SU-DHL-6 (cell line): Measurements from ENCODE around the gene PDE4C.

Experiments
- H2AFZ ChIP-seq: fragments of 200-600 bp; sonication (generic); 2 replicates; pipeline ENCODE4 v1.6.1; 2014; ENCODE audit warnings: low read depth, mild to moderate bottlenecking, moderate library complexity, mixed read lengths, antibody characterized with exemption, low read length; ENCODE audit not compliant: severe bottlenecking
- H3F3A ChIP-seq: fragments of 200-600 bp; shearing (Covaris generic); 2 replicates; pipeline ENCODE4 v1.6.0; 2016; ENCODE audit warnings: antibody characterized with exemption, mild to moderate bottlenecking; ENCODE audit not compliant: insufficient read depth
- H3K27ac ChIP-seq: fragments of 200-600 bp; sonication (generic); 2 replicates; pipeline ENCODE4 v1.5.1; 2016; ENCODE audit warnings: low read depth, mild to moderate bottlenecking, low read length, moderate library complexity, mixed read lengths
- H3K27me3 ChIP-seq: fragments of 200-600 bp; sonication (generic), shearing (Covaris generic); 2 replicates; pipeline ENCODE4 v1.6.0; 2014; ENCODE audit warnings: mild to moderate bottlenecking, low read length
- H3K36me3 ChIP-seq: fragments of 200-600 bp; sonication (generic); 2 replicates; pipeline ENCODE4 v1.6.1; 2014; ENCODE audit warnings: mild to moderate bottlenecking, low read length, mixed read lengths
- H3K4me2 ChIP-seq: fragments of 300-600, 200-600 bp; shearing (Covaris generic), sonication (generic); 2 replicates; pipeline ENCODE4 v1.6.0; 2014; ENCODE audit warnings: low read length, low read depth, mild to moderate bottlenecking; ENCODE audit not compliant: poor library complexity, severe bottlenecking
- H3K4me3 ChIP-seq: fragments of 200-600 bp; sonication (generic); 2 replicates; pipeline ENCODE4 v1.5.1; 2014; ENCODE audit warnings: antibody characterized with exemption, low read length, mild to moderate bottlenecking, mixed read lengths; ENCODE audit not compliant: insufficient read depth, poor library complexity, severe bottlenecking
- H3K79me2 ChIP-seq: fragments of 200-600 bp; sonication (generic); 2 replicates; pipeline ENCODE4 v1.6.1; 2014; ENCODE audit warnings: mild to moderate bottlenecking, low read length, moderate library complexity; ENCODE audit not compliant: insufficient read depth
- H3K9ac ChIP-seq: fragments of 200-600 bp; sonication (generic); 2 replicates; pipeline ENCODE4 v1.7.0; 2014; ENCODE audit warnings: mild to moderate bottlenecking, low read length
- H3K9me2 ChIP-seq: fragments of 200-600 bp; sonication (generic); replicated peaks from 2 replicates; pipeline ENCODE4 v1.6.1; 2014; ENCODE audit warnings: low read length; ENCODE audit not compliant: insufficient read depth
- H3K9me3 ChIP-seq: fragments of 200-600 bp; sonication (generic); 2 replicates; pipeline ENCODE4 v1.6.1; 2014; ENCODE audit warnings: low read length, mixed read lengths; ENCODE audit not compliant: insufficient read depth
- H4K20me1 ChIP-seq: fragments of 200-600 bp; sonication (generic); 2 replicates; pipeline ENCODE4 v1.6.1; 2014; ENCODE audit warnings: low read depth, mild to moderate bottlenecking, antibody characterized with exemption, low read length, moderate library complexity, mixed read lengths
- EZH2phosphoT487 ChIP-seq: fragments of 200-600 bp; sonication (generic), shearing (Covaris generic); conservative IDR thresholded peaks from 2 replicates; pipeline ENCODE4 v1.6.1; 2018; ENCODE audit warnings: mild to moderate bottlenecking, antibody characterized with exemption, low read length, moderate library complexity, mixed read lengths
- TF ChIP-seq, protein P1 (sequence below): fragments of 200-600 bp; sonication (generic); IDR thresholded peaks from one replicate; pipeline ENCODE4 v1.5.1; 2017; ENCODE audit warnings: antibody characterized with exemption, mild to moderate bottlenecking, low read length, moderate library complexity; ENCODE audit not compliant: insufficient read depth, poor library complexity, severe bottlenecking

The PDE4C gene

GRCh38 chr19:18269070-18269723, 43.0 kb upstream of the PDE4C start:
- Histone ChIP-seq H3K9ac (no peak overlapping the region), H3K27ac (no peak overlapping the region), H3F3A (0 out of 2 replicates have a peak, but pooled peaks cover 10% of the 10 kb centered on the region), H4K20me1 (no peaks in the 10 kb centered on the region), H3K9me2 (no peaks in the 10 kb centered on the region), H3K79me2 (no peaks in the 10 kb centered on the region), H3K27me3 (no peaks in the 10 kb centered on the region), H3K4me2 (no peak overlapping the region), H2AFZ (no peak overlapping the region), H3K4me3 (no peak overlapping the region), H3K36me3 (no peaks in the 10 kb centered on the region), H3K9me3 (no peaks in the 10 kb centered on the region)
- TF ChIP-seq EZH2phosphoT487, result no peak
- TF ChIP-seq, protein P1, sequence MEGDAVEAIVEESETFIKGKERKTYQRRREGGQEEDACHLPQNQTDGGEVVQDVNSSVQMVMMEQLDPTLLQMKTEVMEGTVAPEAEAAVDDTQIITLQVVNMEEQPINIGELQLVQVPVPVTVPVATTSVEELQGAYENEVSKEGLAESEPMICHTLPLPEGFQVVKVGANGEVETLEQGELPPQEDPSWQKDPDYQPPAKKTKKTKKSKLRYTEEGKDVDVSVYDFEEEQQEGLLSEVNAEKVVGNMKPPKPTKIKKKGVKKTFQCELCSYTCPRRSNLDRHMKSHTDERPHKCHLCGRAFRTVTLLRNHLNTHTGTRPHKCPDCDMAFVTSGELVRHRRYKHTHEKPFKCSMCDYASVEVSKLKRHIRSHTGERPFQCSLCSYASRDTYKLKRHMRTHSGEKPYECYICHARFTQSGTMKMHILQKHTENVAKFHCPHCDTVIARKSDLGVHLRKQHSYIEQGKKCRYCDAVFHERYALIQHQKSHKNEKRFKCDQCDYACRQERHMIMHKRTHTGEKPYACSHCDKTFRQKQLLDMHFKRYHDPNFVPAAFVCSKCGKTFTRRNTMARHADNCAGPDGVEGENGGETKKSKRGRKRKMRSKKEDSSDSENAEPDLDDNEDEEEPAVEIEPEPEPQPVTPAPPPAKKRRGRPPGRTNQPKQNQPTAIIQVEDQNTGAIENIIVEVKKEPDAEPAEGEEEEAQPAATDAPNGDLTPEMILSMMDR, result no peak

DNA sequence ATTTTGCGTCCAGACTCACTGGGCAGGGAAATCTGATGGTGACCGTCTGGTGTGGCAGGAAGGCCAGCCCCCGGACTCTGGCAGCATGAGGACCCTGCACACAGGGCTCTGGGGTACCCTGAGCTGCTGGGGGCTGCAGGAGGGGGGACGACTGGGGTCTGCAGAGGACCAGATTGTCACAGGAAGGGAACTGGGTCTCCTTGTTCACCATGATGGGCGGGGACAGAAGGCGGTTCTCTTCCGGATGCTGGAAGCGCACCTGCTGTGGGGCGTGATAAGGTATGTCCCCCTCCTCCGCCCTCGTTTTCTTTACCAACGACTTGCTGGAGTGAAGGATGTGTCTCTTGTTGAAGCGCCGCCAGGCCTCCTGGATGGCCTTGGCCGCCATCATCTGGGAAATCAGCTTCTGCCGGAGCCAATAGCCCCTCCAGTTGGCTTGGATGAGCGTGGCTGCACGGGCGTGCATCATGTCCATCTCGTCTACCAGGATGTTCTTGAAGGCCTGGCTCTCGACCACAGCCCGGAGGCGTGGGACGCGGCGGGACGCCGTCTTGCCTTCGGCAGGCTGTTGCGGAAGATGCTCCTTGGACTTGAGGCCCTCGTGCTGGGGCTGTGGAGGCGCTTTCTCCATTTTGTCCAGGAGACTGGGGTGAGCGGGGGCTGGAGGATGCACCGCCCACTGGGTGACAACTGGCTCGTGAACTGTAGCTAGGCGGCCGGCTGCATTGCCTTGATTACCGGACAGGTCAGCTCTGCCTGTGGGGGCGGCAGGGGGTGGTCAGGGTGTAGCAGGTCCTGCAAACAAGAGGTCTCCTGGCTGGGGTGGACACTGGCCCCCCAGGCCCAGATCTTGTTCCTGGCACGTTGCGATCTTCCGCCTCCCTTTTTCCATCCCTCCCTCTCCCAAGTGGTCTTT, 40.8 kb upstream of the PDE4C start:
- TF ChIP-seq, protein P1, result no peak
- TF ChIP-seq EZH2phosphoT487, result no peak

DNA sequence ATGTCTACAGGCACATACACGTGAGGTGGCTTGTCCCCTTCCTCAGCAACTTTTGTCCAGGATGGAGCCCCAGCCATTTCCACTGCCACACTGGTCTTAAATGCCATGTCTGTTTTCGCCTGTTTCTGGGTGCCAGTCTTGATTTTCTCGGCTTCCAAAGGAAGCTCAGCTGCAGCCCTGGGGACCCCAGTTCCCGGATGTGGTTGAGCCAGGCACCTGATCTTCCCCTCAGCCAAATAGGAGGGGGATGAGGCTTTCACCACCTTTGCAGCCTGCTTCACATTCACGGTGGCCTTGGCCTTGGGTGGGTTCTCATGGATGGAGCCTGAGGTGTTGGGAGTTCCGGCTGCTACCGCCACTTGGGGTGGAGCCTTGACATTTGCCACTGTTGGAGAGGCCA, 39.3 kb upstream of the PDE4C start:
- H3K79me2 ChIP-seq, result no peaks in the 10 kb centered on the region
- no peak overlapping the region for H2AFZ ChIP-seq
- H3K36me3 ChIP-seq, result no peaks in the 10 kb centered on the region
- no peak overlapping the region for H3K27ac ChIP-seq
- no peaks in the 10 kb centered on the region for H3K9me2 ChIP-seq
- no peaks in the 10 kb centered on the region for H4K20me1 ChIP-seq
- no peak overlapping the region for H3K4me3 ChIP-seq
- TF ChIP-seq, protein P1, result no peak
- no peak for TF ChIP-seq EZH2phosphoT487
- no peaks in the 10 kb centered on the region for H3K27me3 ChIP-seq
- no peaks in the 10 kb centered on the region for H3K9me3 ChIP-seq
- H3K9ac ChIP-seq, result no peak overlapping the region
- 0 out of 2 replicates have a peak, but pooled peaks cover 5% of the 10 kb centered on the region for H3F3A ChIP-seq
- H3K4me2 ChIP-seq, result no peak overlapping the region

More for the DNA sequence above, 40.8 kb upstream of the PDE4C start:
- Histone ChIP-seq H3F3A (0 out of 2 replicates have a peak, but pooled peaks cover 10% of the 10 kb centered on the region), H3K4me3 (no peak overlapping the region), H3K9me2 (no peaks in the 10 kb centered on the region), H2AFZ (no peak overlapping the region), H3K79me2 (no peaks in the 10 kb centered on the region), H3K9me3 (no peaks in the 10 kb centered on the region), H4K20me1 (no peaks in the 10 kb centered on the region), H3K4me2 (no peak overlapping the region), H3K27me3 (no peaks in the 10 kb centered on the region), H3K9ac (no peak overlapping the region), H3K36me3 (no peaks in the 10 kb centered on the region), H3K27ac (no peak overlapping the region)
